ENCODE data around the gene PIP4K2B.

GRCh38 chr17:38740806-38741205 is 58.5 kb downstream of the PIP4K2B start:
- TF ChIP-seq CTCF (conservative IDR thresholded peaks at IDR 0.05; ENCODE audit: low read depth, low read length) (no peak), EZH2 (IDR thresholded peaks at IDR 0.05; ENCODE audit: borderline replicate concordance, low read depth, low read length, poor library complexity, severe bottlenecking) (no peak)
